ENCODE measurements around the gene LRIG3.

- TF ChIP-seq, protein P1, sequence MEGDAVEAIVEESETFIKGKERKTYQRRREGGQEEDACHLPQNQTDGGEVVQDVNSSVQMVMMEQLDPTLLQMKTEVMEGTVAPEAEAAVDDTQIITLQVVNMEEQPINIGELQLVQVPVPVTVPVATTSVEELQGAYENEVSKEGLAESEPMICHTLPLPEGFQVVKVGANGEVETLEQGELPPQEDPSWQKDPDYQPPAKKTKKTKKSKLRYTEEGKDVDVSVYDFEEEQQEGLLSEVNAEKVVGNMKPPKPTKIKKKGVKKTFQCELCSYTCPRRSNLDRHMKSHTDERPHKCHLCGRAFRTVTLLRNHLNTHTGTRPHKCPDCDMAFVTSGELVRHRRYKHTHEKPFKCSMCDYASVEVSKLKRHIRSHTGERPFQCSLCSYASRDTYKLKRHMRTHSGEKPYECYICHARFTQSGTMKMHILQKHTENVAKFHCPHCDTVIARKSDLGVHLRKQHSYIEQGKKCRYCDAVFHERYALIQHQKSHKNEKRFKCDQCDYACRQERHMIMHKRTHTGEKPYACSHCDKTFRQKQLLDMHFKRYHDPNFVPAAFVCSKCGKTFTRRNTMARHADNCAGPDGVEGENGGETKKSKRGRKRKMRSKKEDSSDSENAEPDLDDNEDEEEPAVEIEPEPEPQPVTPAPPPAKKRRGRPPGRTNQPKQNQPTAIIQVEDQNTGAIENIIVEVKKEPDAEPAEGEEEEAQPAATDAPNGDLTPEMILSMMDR (IDR thresholded peaks at IDR 0.05): no peak
- TF ChIP-seq POLR2A (IDR thresholded peaks at IDR 0.05): no peak
Measured at GRCh38 chr12:58923781-58924180, 3.5 kb upstream of the LRIG3 start.
